CD8-positive, alpha-beta memory T cell (primary cell): Measurements from ENCODE around the gene EIF3I. TPM values are rescaled to one million over a fixed set of nuclear protein-coding genes. Genes with fewer than 3 reads are reported as not detected.

Source experiments
- CTCF ChIA-PET: fragments of 350-600 bp; sonication (Branson Sonifier 250); formaldehyde crosslinking; loops from one replicate; lab custom pipeline; 2021; ENCODE audit warnings: antibody characterized with exemption; lab: Charles Lee
- POLR2A ChIA-PET: fragments of 350-600 bp; sonication (Branson Sonifier 250); formaldehyde crosslinking; loops from one replicate; lab custom pipeline; 2021; ENCODE audit warnings: antibody characterized with exemption; lab: Charles Lee
- DNase-seq, 5 donors: peaks; one replicate each; pipeline versions ENCODE4 v3.0.0 to v3.0.0-alpha.2; 2020 to 2022; ENCODE audit warnings: mixed read lengths in 1 of 5
- H3K27ac ChIP-seq: one replicate; pipeline ENCODE4 v1.7.0; 2013; ENCODE audit warnings: low read depth, mild to moderate bottlenecking, low read length, moderate library complexity
- H3K27me3 ChIP-seq: 2 replicates; pipeline ENCODE4 v1.7.0; 2013; ENCODE audit warnings: low read length, mild to moderate bottlenecking; ENCODE audit not compliant: insufficient read depth, poor library complexity, severe bottlenecking
- H3K36me3 ChIP-seq: 2 replicates; pipeline ENCODE4 v1.7.0; 2013; ENCODE audit warnings: mild to moderate bottlenecking, low read length, moderate library complexity; ENCODE audit not compliant: insufficient read depth
- H3K4me1 ChIP-seq: 2 replicates; pipeline ENCODE4 v1.7.0; 2013; ENCODE audit warnings: mild to moderate bottlenecking, low read length, moderate library complexity; ENCODE audit not compliant: insufficient read depth
- H3K4me3 ChIP-seq: 2 replicates; pipeline ENCODE4 v1.7.0; 2013; ENCODE audit warnings: mild to moderate bottlenecking, low read length
- H3K9me3 ChIP-seq: 2 replicates; pipeline ENCODE4 v1.7.0; 2013; ENCODE audit warnings: mild to moderate bottlenecking, low read length
- H3K27ac Mint-ChIP-seq, 8 donors: one replicate each; pipeline ENCODE4 v1.8.0; 2020 to 2021; ENCODE audit warnings: mixed read lengths in 8 of 8, mild to moderate bottlenecking in 6 of 8, inconsistent platforms in 3 of 8, moderate library complexity in 3 of 8
- H3K27me3 Mint-ChIP-seq, 2 donors: one replicate each; pipeline ENCODE4 v1.8.0; 2020 to 2021; ENCODE audit warnings: mixed read lengths in 2 of 2, mild to moderate bottlenecking in 1 of 2, moderate library complexity in 1 of 2
- H3K36me3 Mint-ChIP-seq, 3 donors: one replicate each; pipeline ENCODE4 v1.8.0; 2020 to 2021; ENCODE audit warnings: mixed read lengths in 3 of 3, inconsistent platforms in 1 of 3, mild to moderate bottlenecking in 1 of 3
- H3K4me1 Mint-ChIP-seq, 3 donors: one replicate each; pipeline ENCODE4 v1.8.0; 2020 to 2021; ENCODE audit warnings: mixed read lengths in 3 of 3, inconsistent platforms in 1 of 3, mild to moderate bottlenecking in 1 of 3
- H3K4me3 Mint-ChIP-seq, 7 donors: one replicate each; pipeline ENCODE4 v1.8.0; 2020 to 2021; ENCODE audit warnings: mixed read lengths in 7 of 7, mild to moderate bottlenecking in 6 of 7, moderate library complexity in 4 of 7, inconsistent platforms in 2 of 7
- H3K9me3 Mint-ChIP-seq, 5 donors: one replicate each; pipeline ENCODE4 v1.8.0; 2020 to 2022; ENCODE audit warnings: mixed read lengths in 5 of 5, mild to moderate bottlenecking in 3 of 5, moderate library complexity in 2 of 5, inconsistent platforms in 1 of 5
- polyA plus RNA-seq: library from polyadenylated mRNA; unstranded; fragments of 300-500 nt; fragmentation: Illumina TruSeq; gene quantifications from one replicate; pipeline ENCODE4 v1.2.3, GENCODE V29; 2021
- total RNA-seq, 2 experiments: library from RNA; stranded (reverse); gene quantifications; one replicate each; pipeline ENCODE4 v1.2.3, GENCODE V29; 2021

The EIF3I gene
- total RNA-seq (100 to 1,000 TPM; 381 to 390 TPM), polyA plus RNA-seq (173 TPM)

DNA sequence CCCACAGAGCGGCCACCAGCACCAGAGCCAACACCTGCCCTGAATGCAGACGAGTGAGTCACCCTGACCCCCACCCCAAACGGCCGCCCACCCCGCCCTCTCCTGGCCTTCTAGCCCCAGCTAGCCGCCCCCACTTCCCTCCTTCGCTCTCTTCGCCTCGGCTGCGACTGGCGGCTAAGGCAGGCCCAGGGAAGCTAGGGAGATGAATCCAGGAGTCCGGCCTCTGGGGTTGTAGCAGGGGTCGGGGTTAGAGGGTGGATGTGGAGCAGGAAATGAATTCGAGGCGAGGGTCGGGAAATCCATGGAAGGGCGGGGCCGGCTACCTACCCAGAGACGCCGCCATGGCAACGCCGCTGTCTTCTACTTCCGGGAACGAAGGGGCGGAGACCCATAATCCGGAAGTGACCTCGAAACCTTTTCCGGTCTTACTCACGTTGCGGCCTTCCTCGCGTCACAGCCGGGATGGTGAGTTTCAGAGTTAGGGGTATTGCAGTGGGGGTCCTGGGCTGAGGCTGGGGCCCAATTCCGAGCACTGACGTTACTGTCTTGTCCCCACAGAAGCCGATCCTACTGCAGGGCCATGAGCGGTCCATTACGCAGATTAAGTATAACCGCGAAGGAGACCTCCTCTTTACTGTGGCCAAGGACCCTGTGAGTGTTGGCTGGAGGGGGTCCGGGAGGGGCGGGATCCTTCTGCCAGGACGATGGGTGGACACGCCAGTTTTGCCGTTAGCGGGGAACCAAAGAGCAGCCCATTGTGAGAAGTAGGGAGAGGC, at the start of gene EIF3I, which contains the start of gene TMEM234:
EIF3I (plus strand) TSS at position 428 of the 776 bp plus-strand sequence; CDS start at position 463, 35 bp downstream.
TMEM234 (minus strand) TSS at position 374 of the 776 bp plus-strand sequence; CDS start at position 343, 31 bp downstream.
- peak within 1 kb of the TSS; percentile 99 for H3K27ac ChIP-seq
- CTCF ChIA-PET: interaction anchor here (1.5 to 2.4 kb wide), 2 partner anchors 27 to 47 kb away, joined by 4 to 5 read pairs; no protein-coding TSS in a partner anchor
- peaks cover 34 to 56% (median 43%) of the 10 kb centered on the region in 3 donors for H3K4me1 Mint-ChIP-seq

DNA sequence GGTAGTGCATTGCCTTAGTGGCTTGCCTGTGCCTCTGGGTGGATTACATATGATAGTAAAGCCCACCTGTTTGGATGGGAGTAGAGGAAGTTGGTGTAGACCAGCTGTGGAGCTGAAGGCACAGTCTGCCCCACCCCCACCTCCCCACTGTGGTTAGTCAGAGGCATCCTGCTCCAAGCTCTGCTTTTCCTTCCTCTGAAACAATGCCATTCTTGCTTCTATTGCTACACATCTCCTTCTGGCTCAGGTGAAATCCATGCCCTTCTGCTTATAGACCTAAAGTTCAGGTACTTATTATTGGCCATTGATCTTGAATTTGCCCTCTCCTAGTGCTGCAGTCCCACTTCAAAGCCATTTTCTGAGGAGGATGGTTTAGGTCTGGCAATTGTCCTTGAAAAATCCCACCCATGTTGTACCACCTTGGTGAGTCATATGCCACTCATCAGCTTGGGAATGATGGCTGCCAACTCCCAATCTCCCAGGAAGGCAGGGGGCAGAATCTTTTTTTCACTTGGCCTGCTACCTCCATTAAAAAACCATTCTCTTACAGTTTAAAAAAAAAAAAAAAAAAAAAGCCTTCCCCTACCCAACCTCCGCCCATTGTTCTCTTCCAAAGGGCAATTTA, 49.5 kb upstream of the EIF3I start:
- DNase-seq: no peak
- Histone ChIP-seq H3K4me1 (peaks cover 5% of the 10 kb centered on the region), H3K27ac (no peak overlapping the region), H3K36me3 (peaks cover 34% of the 10 kb centered on the region), H3K9me3 (no peaks in the 10 kb centered on the region), H3K4me3 (no peak overlapping the region), H3K27me3 (no peaks in the 10 kb centered on the region)
- Mint-ChIP-seq H3K4me1 (peaks cover 3 to 19% (median 9%) of the 10 kb centered on the region in 3 donors), H3K36me3 (peaks cover 3 to 60% (median 17%) of the 10 kb centered on the region in 3 donors), H3K9me3 (no peaks in the 10 kb centered on the region), H3K27ac (peak overlapping the region in 5 of 8 donors; percentile 7 to 41 (median 30)), H3K4me3 (no peak overlapping the region), H3K27me3 (no peaks in the 10 kb centered on the region)
- ChIA-PET POLR2A (interaction anchor here (0.6 to 0.7 kb wide), 2 partner anchors 24 to 691 kb away, joined by 3 to 7 read pairs; no protein-coding TSS in a partner anchor), CTCF (interaction anchor here (1.2 kb wide), 1 partner anchor 12 kb away, joined by 3 read pairs; no protein-coding TSS in a partner anchor)

More for the DNA sequence above, at the start of gene EIF3I, which contains the start of gene TMEM234:
- Histone ChIP-seq H3K9me3 (no peaks in the 10 kb centered on the region), H3K4me3 (peak within 1 kb of the TSS; percentile 98), H3K27me3 (no peaks in the 10 kb centered on the region), H3K4me1 (peaks cover 31% of the 10 kb centered on the region), H3K36me3 (peaks cover 15% of the 10 kb centered on the region)
- no peaks in the 10 kb centered on the region for H3K27me3 Mint-ChIP-seq
- H3K9me3 Mint-ChIP-seq: no peaks in the 10 kb centered on the region
- peak within 1 kb of the TSS; percentile 96 to 99 (median 98) for H3K4me3 Mint-ChIP-seq
- POLR2A ChIA-PET: interaction anchor here (0.6 to 1.4 kb wide), 2 partner anchors 69 to 114 kb away, joined by 3 to 4 read pairs; partner anchors contain the start of genes HDAC1 and MARCKSL1
- peaks cover 0 to 55% (median 7%) of the 10 kb centered on the region in 3 donors for H3K36me3 Mint-ChIP-seq
- peak within 1 kb of the TSS; percentile 96 to 100 (median 99) for H3K27ac Mint-ChIP-seq
- peak; percentile 84 to 95 (median 88) for DNase-seq

DNA sequence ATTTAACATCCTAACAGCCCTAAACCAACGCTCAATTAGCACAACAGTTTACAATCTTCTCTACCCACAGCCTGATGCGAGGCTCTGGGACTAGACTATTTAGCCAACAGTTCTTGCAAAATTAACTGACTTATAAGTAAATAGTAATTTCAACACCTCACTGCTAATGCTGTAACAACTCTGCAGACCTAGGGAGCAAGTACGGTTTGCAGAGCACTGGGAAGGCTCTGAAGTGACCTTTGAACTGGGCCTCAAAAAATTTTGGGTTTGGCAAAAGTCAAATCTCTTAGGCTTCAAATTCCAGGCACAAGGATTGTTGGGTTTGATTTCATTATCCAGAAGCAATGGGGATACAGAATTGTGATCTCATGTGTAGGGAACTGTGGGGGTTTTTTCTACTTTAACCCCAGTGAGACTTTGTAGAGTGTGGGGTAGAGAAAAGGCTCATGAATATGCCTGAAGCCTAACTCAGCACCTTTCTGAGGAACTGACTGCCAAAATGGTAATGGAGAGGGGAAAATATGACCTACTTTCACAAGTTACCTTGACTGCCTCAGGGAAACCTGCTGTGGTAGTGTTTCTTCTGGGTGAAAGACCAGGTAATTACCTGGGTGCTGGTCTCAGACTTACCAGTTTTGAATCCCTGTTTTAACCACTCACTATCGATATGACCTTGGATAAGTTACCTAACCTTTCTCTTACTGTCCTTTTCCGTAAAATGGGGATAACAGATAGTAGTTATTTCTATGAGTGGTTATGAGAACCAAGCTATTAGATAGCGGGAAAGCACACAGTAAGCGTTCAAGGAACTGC, 43.6 kb upstream of the EIF3I start:
- peak overlapping the region; percentile 86 to 99 (median 91) for H3K4me3 Mint-ChIP-seq
- H3K4me3 ChIP-seq: peak overlapping the region; percentile 74
- peak overlapping the region; percentile 88 for H3K27ac ChIP-seq
- peaks cover 28 to 41% (median 36%) of the 10 kb centered on the region in 3 donors for H3K4me1 Mint-ChIP-seq
- peaks cover 0 to 35% (median 2%) of the 10 kb centered on the region in 3 donors for H3K36me3 Mint-ChIP-seq
- CTCF ChIA-PET: interaction anchor here (0.8 to 1.7 kb wide), 4 partner anchors 9 to 172 kb away, joined by 3 to 4 read pairs (median 3); no protein-coding TSS in a partner anchor
- peaks cover 28% of the 10 kb centered on the region for H3K4me1 ChIP-seq
- H3K36me3 ChIP-seq: no peaks in the 10 kb centered on the region
- no peak for DNase-seq
- H3K27me3 Mint-ChIP-seq: no peaks in the 10 kb centered on the region
- H3K27me3 ChIP-seq: no peaks in the 10 kb centered on the region
- H3K27ac Mint-ChIP-seq: peak overlapping the region; percentile 91 to 98 (median 94)
- POLR2A ChIA-PET: interaction anchor here (0.5 to 2.7 kb wide), 12 partner anchors 17 to 216 kb away, joined by 3 to 17 read pairs (median 6); partner anchors contain the start of genes BSDC1, CCDC28B, KPNA6 and MARCKSL1
- no peaks in the 10 kb centered on the region for H3K9me3 Mint-ChIP-seq
- H3K9me3 ChIP-seq: no peaks in the 10 kb centered on the region

DNA sequence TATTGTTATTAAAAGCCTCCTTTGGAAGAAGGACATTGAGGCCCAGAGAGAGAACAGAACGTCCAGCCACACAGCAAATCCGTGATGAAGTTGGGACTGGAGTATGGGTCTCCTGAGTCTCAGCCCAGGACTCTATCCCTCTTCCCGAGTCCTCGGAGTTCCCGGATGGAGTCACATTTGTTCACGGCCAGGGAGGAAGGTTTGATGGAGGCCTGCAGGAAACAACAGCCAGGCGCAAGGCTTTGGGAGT, 43.1 kb upstream of the EIF3I start:
- H3K27ac Mint-ChIP-seq: peak overlapping the region; percentile 91 to 98 (median 94)

DNA sequence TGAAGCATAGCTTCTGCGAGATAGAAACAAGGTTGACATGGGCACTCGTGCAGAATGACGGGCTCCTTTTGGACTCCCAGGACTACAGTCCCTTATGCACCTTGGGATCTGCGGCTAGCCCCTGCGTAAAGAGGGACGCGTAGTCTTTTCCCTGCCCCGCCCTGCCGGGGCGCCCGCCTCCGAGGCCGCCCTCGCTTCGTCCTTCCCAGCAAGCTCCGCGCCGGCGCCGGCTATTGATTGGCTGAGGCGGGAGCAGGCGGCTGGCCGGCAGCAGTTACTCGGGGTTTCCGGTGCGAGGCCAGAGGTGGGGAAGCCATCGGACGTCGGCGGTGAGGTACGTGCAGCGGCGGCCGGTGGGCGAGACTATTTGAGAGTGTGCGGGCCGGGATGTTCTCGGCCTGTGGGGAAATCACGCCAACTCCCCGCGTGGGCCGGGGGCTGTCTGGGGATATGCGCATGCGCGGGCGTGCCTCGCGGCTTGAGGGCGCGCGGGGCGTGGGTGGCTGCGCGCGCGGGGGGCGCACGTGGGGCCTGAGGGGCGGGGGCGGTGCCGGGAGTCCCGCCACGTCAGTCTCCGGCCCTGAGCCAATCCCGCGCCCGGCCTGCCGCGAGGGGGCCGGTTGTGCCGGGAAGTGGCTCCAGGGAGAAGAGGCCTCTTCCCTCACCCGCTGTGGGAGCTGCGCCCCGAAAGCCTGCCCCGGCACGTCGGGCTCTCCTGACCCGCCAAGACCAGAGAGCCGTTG, 42.6 kb upstream of the EIF3I start, which contains the start of gene TXLNA:
TXLNA (plus strand) TSS at position 233 of the 743 bp plus-strand sequence. CDS start 671 bp downstream, outside the sequence.
- Histone ChIP-seq H3K36me3 (peaks cover under 1% of the 10 kb centered on the region), H3K4me1 (peaks cover 28% of the 10 kb centered on the region), H3K9me3 (no peaks in the 10 kb centered on the region), H3K4me3 (peak within 1 kb of the TSS; percentile 74), H3K27me3 (no peaks in the 10 kb centered on the region), H3K27ac (peak within 1 kb of the TSS; percentile 88)
- ChIA-PET CTCF (interaction anchor here (0.8 to 1.7 kb wide), 6 partner anchors 8 to 171 kb away, joined by 3 to 6 read pairs (median 4); partner anchors contain the start of gene KPNA6), POLR2A (interaction anchor here (0.7 to 2.7 kb wide), 13 partner anchors 16 to 215 kb away, joined by 3 to 17 read pairs (median 5); partner anchors contain the start of genes BSDC1, CCDC28B, IQCC and KPNA6)
- H3K27ac Mint-ChIP-seq: peak within 1 kb of the TSS; percentile 91 to 98 (median 94)
- peaks cover 35 to 51% (median 45%) of the 10 kb centered on the region in 3 donors for H3K4me1 Mint-ChIP-seq
- peak within 1 kb of the TSS; percentile 86 to 99 (median 91) for H3K4me3 Mint-ChIP-seq
- H3K9me3 Mint-ChIP-seq: no peaks in the 10 kb centered on the region
- DNase-seq: peak; percentile 83 to 91 (median 87)
- H3K36me3 Mint-ChIP-seq: peaks cover 0 to 40% (median 7%) of the 10 kb centered on the region in 3 donors
- H3K27me3 Mint-ChIP-seq: no peaks in the 10 kb centered on the region

More for the DNA sequence above, 43.1 kb upstream of the EIF3I start:
- no peaks in the 10 kb centered on the region for H3K27me3 Mint-ChIP-seq
- peaks cover 31 to 46% (median 41%) of the 10 kb centered on the region in 3 donors for H3K4me1 Mint-ChIP-seq
- Histone ChIP-seq H3K27me3 (no peaks in the 10 kb centered on the region), H3K9me3 (no peaks in the 10 kb centered on the region), H3K4me3 (peak overlapping the region; percentile 74), H3K36me3 (no peaks in the 10 kb centered on the region), H3K4me1 (peaks cover 28% of the 10 kb centered on the region), H3K27ac (peak overlapping the region; percentile 88)
- DNase-seq: no peak
- ChIA-PET POLR2A (interaction anchor here (0.7 to 2.7 kb wide), 11 partner anchors 17 to 215 kb away, joined by 3 to 17 read pairs (median 7); partner anchors contain the start of genes BSDC1, CCDC28B, KPNA6 and MARCKSL1), CTCF (interaction anchor here (0.8 to 1.7 kb wide), 4 partner anchors 9 to 172 kb away, joined by 3 to 4 read pairs (median 3); no protein-coding TSS in a partner anchor)
- peak overlapping the region; percentile 86 to 99 (median 91) for H3K4me3 Mint-ChIP-seq
- H3K36me3 Mint-ChIP-seq: peaks cover 0 to 38% (median 5%) of the 10 kb centered on the region in 3 donors
- H3K9me3 Mint-ChIP-seq: no peaks in the 10 kb centered on the region

DNA sequence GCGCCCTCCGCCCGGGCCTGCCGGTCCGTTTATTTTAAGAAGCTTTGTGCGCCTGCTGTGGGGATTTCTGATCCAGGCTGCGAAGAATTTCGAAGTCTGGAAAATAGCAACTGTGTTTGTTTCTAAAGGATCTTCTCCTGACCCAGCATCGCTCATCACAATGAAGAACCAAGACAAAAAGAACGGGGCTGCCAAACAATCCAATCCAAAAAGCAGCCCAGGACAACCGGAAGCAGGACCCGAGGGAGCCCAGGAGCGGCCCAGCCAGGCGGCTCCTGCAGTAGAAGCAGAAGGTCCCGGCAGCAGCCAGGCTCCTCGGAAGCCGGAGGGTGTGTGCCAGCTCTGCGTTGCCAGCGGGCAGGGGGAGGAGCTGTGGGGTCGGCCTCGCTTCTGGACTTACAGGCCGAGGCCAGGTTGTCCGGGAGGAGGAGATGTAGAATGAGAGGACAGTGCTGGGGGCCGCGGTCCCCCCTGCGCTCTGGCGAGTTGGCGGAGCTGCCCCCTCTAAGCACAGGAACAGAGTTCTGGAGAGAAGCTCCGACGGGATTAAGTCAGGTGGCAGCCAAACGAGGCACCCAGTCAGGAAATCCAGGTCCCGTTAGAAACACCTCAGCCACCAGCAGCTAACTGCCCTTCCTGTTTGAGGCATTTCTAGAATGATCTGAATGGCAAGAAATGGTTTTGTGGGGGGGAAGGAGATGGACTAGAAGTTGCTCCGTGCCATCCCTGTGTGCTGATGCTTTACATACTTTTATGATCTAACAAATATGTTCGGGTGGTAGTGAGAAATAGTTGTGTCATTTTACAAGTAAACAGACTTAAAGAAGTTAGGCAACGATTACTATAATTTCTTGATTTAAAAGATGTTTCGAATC, 41.8 kb upstream of the EIF3I start:
- peaks cover 0 to 41% (median 7%) of the 10 kb centered on the region in 3 donors for H3K36me3 Mint-ChIP-seq

More for the DNA sequence above, 41.8 kb upstream of the EIF3I start:
- Histone ChIP-seq H3K36me3 (peaks cover 4% of the 10 kb centered on the region), H3K4me3 (peak overlapping the region; percentile 74), H3K9me3 (no peaks in the 10 kb centered on the region), H3K4me1 (peaks cover 28% of the 10 kb centered on the region), H3K27ac (peak overlapping the region; percentile 88), H3K27me3 (no peaks in the 10 kb centered on the region)
- ChIA-PET CTCF (interaction anchor here (1.1 to 1.7 kb wide), 4 partner anchors 7 to 170 kb away, joined by 3 to 6 read pairs (median 4); partner anchors contain the start of gene KPNA6), POLR2A (interaction anchor here (0.7 to 2.7 kb wide), 8 partner anchors 16 to 214 kb away, joined by 3 to 17 read pairs (median 8); partner anchors contain the start of genes BSDC1, CCDC28B, IQCC and KPNA6)
- Mint-ChIP-seq H3K4me1 (peaks cover 40 to 56% (median 52%) of the 10 kb centered on the region in 3 donors), H3K9me3 (no peaks in the 10 kb centered on the region), H3K27ac (peak overlapping the region; percentile 84 to 98 (median 92)), H3K27me3 (no peaks in the 10 kb centered on the region), H3K4me3 (peak overlapping the region; percentile 86 to 99 (median 91))
- peak in 3 of 5 donors; percentile 13 for DNase-seq
